ENCODE data around the gene STXBP5. TPM values are rescaled to one million over a fixed set of nuclear protein-coding genes. Genes with fewer than 3 reads are reported as not detected.

Gene STXBP5
- total RNA-seq, 4 donors from 2014 or later = 15.6 to 41.3 (median 20.4) TPM

GRCh38 chr6:147200711-147201110, 3.5 kb upstream of the STXBP5 start:
- in situ Hi-C loops (cut with MboI; ENCODE audit: low sequenced_read_pairs in 4 of 4) (loop anchor here in 1 of 4 donors (25.0 kb wide), 1 partner anchor 1388 kb away; the partner anchor contains the start of gene FBXO30), intact Hi-C loops (cut with DNase I; ENCODE audit: low total_unique reads) (loop anchor here (5.0 kb wide), 1 partner anchor 1238 kb away; the partner anchor contains the start of gene SHPRH)
- no peak overlapping the region for H3K27ac ChIP-seq
- no peak overlapping the region for H3K4me3 ChIP-seq
- ATAC-seq (no peak), DNase-seq (no peak)
- no peaks in the 10 kb centered on the region for H3K27me3 ChIP-seq
- no peaks in the 10 kb centered on the region for H3K9me3 ChIP-seq
- H3K4me1 ChIP-seq = peaks cover 2 to 4% of the 10 kb centered on the region in 2 donors
- TF ChIP-seq CTCF (IDR thresholded peaks at IDR 0.05 in 4 of 5, conservative IDR thresholded peaks at IDR 0.05 in 1 of 5) (no peak), POLR2A (IDR thresholded peaks at IDR 0.05) (no peak)
- H3K36me3 ChIP-seq = no peaks in the 10 kb centered on the region

DNA sequence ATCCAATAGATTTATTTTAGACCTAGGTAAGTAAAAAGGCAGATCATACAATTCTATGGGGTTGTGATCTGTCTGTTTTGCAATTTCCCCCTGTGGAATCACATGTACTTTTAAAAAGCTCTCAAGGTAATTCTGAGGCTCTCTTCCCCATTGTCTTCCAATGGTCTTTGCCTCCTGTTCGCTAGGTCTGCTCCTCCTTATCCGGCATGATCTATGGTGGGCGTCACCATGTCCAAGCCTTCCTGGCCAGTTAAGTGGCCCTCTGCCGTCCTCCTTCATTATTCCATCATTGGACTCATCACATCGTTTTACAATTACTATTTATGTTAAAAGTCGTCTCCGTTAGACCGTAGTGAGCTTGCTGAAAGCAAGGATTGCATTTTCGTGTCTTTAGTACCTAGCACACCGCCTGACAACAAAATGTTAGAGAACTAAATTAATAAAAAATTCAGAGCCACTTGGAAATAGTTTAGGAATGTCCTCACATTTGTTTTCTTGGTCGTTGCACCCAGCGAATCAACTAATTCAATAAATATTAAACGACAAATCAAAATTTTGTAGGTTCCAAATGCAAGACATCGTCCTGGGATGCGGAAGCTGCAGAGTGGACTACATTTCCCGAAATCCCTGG, 2.2 kb upstream of the STXBP5 start:
- Histone ChIP-seq H3K4me3 (peak overlapping the region; percentile 64 to 95 (median 82)), H3K27me3 (no peaks in the 10 kb centered on the region), H3K36me3 (no peaks in the 10 kb centered on the region), H3K4me1 (peaks cover 15 to 16% of the 10 kb centered on the region in 2 donors), H3K9me3 (no peaks in the 10 kb centered on the region), H3K27ac (peak overlapping the region; percentile 88 to 96 (median 93))
- DNase-seq = no peak
- no peak for ATAC-seq
- TF ChIP-seq CTCF (IDR thresholded peaks at IDR 0.05 in 4 of 5, conservative IDR thresholded peaks at IDR 0.05 in 1 of 5) = no peak
- TF ChIP-seq POLR2A (IDR thresholded peaks at IDR 0.05) = no peak
- in situ Hi-C loops (cut with MboI; ENCODE audit: low sequenced_read_pairs in 4 of 4) = loop anchor here in 1 of 4 donors (25.0 kb wide), 1 partner anchor 1390 kb away; the partner anchor contains the start of gene FBXO30
- intact Hi-C loops (cut with DNase I; ENCODE audit: low total_unique reads) = loop anchor here (5.0 kb wide), 1 partner anchor 1240 kb away; the partner anchor contains the start of gene SHPRH

GRCh38 chr6:147202516-147203310, 1.5 kb upstream of the STXBP5 start:
- in situ Hi-C loops (cut with MboI; ENCODE audit: low sequenced_read_pairs in 4 of 4) = loop anchor here in 1 of 4 donors (25.0 kb wide), 1 partner anchor 1390 kb away; the partner anchor contains the start of gene FBXO30
- Histone ChIP-seq H3K9me3 (no peaks in the 10 kb centered on the region), H3K4me1 (peaks cover 16% of the 10 kb centered on the region in 2 donors), H3K27me3 (no peaks in the 10 kb centered on the region), H3K27ac (peak overlapping the region; percentile 88 to 96 (median 93)), H3K4me3 (peak overlapping the region; percentile 64 to 95 (median 82)), H3K36me3 (no peaks in the 10 kb centered on the region)
- no peak for TF ChIP-seq CTCF (IDR thresholded peaks at IDR 0.05 in 4 of 5, conservative IDR thresholded peaks at IDR 0.05 in 1 of 5)
- TF ChIP-seq POLR2A (IDR thresholded peaks at IDR 0.05) = peak; percentile 71 to 88
- peak; percentile 90 to 95 for ATAC-seq
- peak; percentile 81 to 87 for DNase-seq
- intact Hi-C loops (cut with DNase I; ENCODE audit: low total_unique reads) = loop anchor here (5.0 kb wide), 1 partner anchor 1240 kb away; the partner anchor contains the start of gene SHPRH

- no peaks in the 10 kb centered on the region for H3K36me3 ChIP-seq
- peak overlapping the region; percentile 64 to 95 (median 82) for H3K4me3 ChIP-seq
- intact Hi-C loops (cut with DNase I; ENCODE audit: low total_unique reads) (loop anchor here (5.0 kb wide), 1 partner anchor 1241 kb away; the partner anchor contains the start of gene SHPRH), in situ Hi-C loops (cut with MboI; ENCODE audit: low sequenced_read_pairs in 4 of 4) (loop anchor here in 1 of 4 donors (25.0 kb wide), 1 partner anchor 1391 kb away; the partner anchor contains the start of gene FBXO30)
- H3K9me3 ChIP-seq = no peaks in the 10 kb centered on the region
- H3K27ac ChIP-seq = peak overlapping the region; percentile 88 to 96 (median 93)
- DNase-seq (peak; percentile 34 to 67), ATAC-seq (peak; percentile 58 to 61)
- H3K4me1 ChIP-seq = peaks cover 23 to 24% of the 10 kb centered on the region in 2 donors
- TF ChIP-seq CTCF (IDR thresholded peaks at IDR 0.05 in 4 of 5, conservative IDR thresholded peaks at IDR 0.05 in 1 of 5) = no peak
- TF ChIP-seq POLR2A (IDR thresholded peaks at IDR 0.05) = peak; percentile 70 to 79
- no peaks in the 10 kb centered on the region for H3K27me3 ChIP-seq
These were observed 732 bp upstream of the STXBP5 start for GRCh38 chr6:147203311-147204059.
